Natural killer cell (primary cell): Measurements from ENCODE around the gene BCAS3. TPM values are rescaled to one million over a fixed set of nuclear protein-coding genes. Genes with fewer than 3 reads are reported as not detected.
A peak's percentile ranks its signal among the peaks of the same experiment; 100 is the strongest.

ENCODE experiments used
- ATAC-seq, 3 donors: fragments of 150-1000 bp in 2 of 3; fragments of 200-7000 bp in 1 of 3; cut with Tn5 transposase; 1 replicate in 1 of 3; 2 replicates in 2 of 3; pipeline ENCODE4 v1.10.0; 2021; ENCODE audit warnings: mild to moderate bottlenecking in 2 of 3, moderate library complexity in 2 of 3
- DNase-seq, 2 donors: peaks; one replicate each; pipeline versions ENCODE4 v3.0.0 to v3.0.0-alpha.2; 2013 to 2021; ENCODE audit warnings: mixed read lengths in 1 of 2
- H3K27ac ChIP-seq: one replicate; pipeline ENCODE4 v1.5.1; 2013; ENCODE audit warnings: mild to moderate bottlenecking, low read length
- H3K27me3 ChIP-seq: one replicate; pipeline ENCODE4 v1.6.1; 2013; ENCODE audit warnings: low read length; ENCODE audit not compliant: control insufficient read depth, insufficient read depth
- H3K36me3 ChIP-seq: one replicate; pipeline ENCODE4 v1.6.1; 2013; ENCODE audit warnings: low read length; ENCODE audit not compliant: control insufficient read depth, insufficient read depth
- H3K4me1 ChIP-seq: one replicate; pipeline ENCODE4 v1.6.1; 2013; ENCODE audit warnings: low read length; ENCODE audit not compliant: control insufficient read depth, insufficient read depth
- H3K4me3 ChIP-seq: one replicate; pipeline ENCODE4 v1.5.1; 2013; ENCODE audit warnings: low read length
- H3K9me3 ChIP-seq: one replicate; pipeline ENCODE4 v1.6.1; 2013; ENCODE audit warnings: low read length; ENCODE audit not compliant: control insufficient read depth, insufficient read depth
- H3K27ac Mint-ChIP-seq, 2 donors: one replicate each; pipeline ENCODE4 v1.8.0; 2022; ENCODE audit warnings: mild to moderate bottlenecking in 2 of 2, mixed read lengths in 2 of 2, moderate library complexity in 1 of 2
- H3K27me3 Mint-ChIP-seq, 2 donors: one replicate each; pipeline ENCODE4 v1.8.0; 2022; ENCODE audit warnings: low read depth in 2 of 2, mixed read lengths in 2 of 2
- H3K36me3 Mint-ChIP-seq: one replicate; pipeline ENCODE4 v1.8.0; 2022; ENCODE audit warnings: mixed read lengths
- H3K4me1 Mint-ChIP-seq, 2 donors: one replicate each; pipeline ENCODE4 v1.8.0; 2022; ENCODE audit warnings: mixed read lengths in 2 of 2
- H3K4me3 Mint-ChIP-seq: one replicate; pipeline ENCODE4 v1.8.0; 2022; ENCODE audit warnings: mild to moderate bottlenecking, moderate library complexity, mixed read lengths
- H3K9me3 Mint-ChIP-seq, 2 donors: one replicate each; pipeline ENCODE4 v1.8.0; 2022; ENCODE audit warnings: mixed read lengths in 2 of 2
- CTCF ChIP-seq: fragments of 200-600 bp; IDR thresholded peaks from one replicate; pipeline ENCODE4 v1.8.0; 2022; ENCODE audit warnings: antibody characterized with exemption
- WGBS: methylation state at CpG from one replicate; pipeline ENCODE4 v1.1.7; 2013; ENCODE audit warnings: missing lambda C conversion rate; ENCODE audit not compliant: insufficient coverage; 5-methylcytosine and 5-hydroxymethylcytosine counted together
- intact Hi-C: fragments of 100-400 bp; cut with micrococcal nuclease; formaldehyde crosslinking; loops from one replicate; pipeline ENCODE4 v1.14.2; 2022
- total RNA-seq, 4 donors: library from RNA; stranded (reverse); fragments of 120-200 nt in 1 of 4; gene quantifications; one replicate each; pipeline versions ENCODE4 v1.2.3 to v1.2.4, GENCODE V29; 2013 to 2022

Gene BCAS3
- total RNA-seq, 3 donors from 2014 or later (not counting 1 experiment from before 2014, with no cell fraction given): 60.5 to 87.8 (median 72.0) TPM

GRCh38 chr17:61398721-61399130 lies 721.1 kb downstream of the BCAS3 start:
- no peaks in the 10 kb centered on the region for H3K9me3 Mint-ChIP-seq
- Histone ChIP-seq H3K4me3 (no peak overlapping the region), H3K27me3 (peaks cover 53% of the 10 kb centered on the region), H3K9me3 (no peaks in the 10 kb centered on the region), H3K4me1 (peaks cover 43% of the 10 kb centered on the region), H3K27ac (no peak overlapping the region), H3K36me3 (no peaks in the 10 kb centered on the region)
- H3K4me3 Mint-ChIP-seq: peak overlapping the region; percentile 60
- peaks cover 43 to 46% of the 10 kb centered on the region in 2 donors for H3K27me3 Mint-ChIP-seq
- TF ChIP-seq CTCF: no peak
- 4% methylated on average over 31 of the region's 34 CpGs for WGBS
- H3K4me1 Mint-ChIP-seq: peaks cover 21% of the 10 kb centered on the region in 2 donors
- no peak for DNase-seq
- H3K36me3 Mint-ChIP-seq: no peaks in the 10 kb centered on the region
- no peak overlapping the region for H3K27ac Mint-ChIP-seq
- intact Hi-C loops: no loop called here
- no peak for ATAC-seq

- Histone ChIP-seq H3K4me1 (peaks cover 50% of the 10 kb centered on the region), H3K4me3 (no peak within 1 kb of the TSS), H3K27me3 (peaks cover 60% of the 10 kb centered on the region), H3K36me3 (no peaks in the 10 kb centered on the region), H3K9me3 (no peaks in the 10 kb centered on the region), H3K27ac (no peak within 1 kb of the TSS)
- Mint-ChIP-seq H3K9me3 (no peaks in the 10 kb centered on the region), H3K27me3 (peaks cover 48 to 51% of the 10 kb centered on the region in 2 donors), H3K4me3 (peak within 1 kb of the TSS; percentile 76), H3K36me3 (no peaks in the 10 kb centered on the region), H3K4me1 (peaks cover 27% of the 10 kb centered on the region in 2 donors), H3K27ac (no peak within 1 kb of the TSS)
- intact Hi-C loops: no loop called here
- WGBS: 3% methylated on average over 96 of the region's 98 CpGs
- TF ChIP-seq CTCF: no peak
- no peak for ATAC-seq
- DNase-seq: no peak
Observed at GRCh38 chr17:61399131-61400065, 721.7 kb downstream of the BCAS3 start, which contains the start of gene TBX2. TBX2 (plus strand) TSS chr17:61399843; CDS start chr17:61400177, 334 bp downstream.

GRCh38 chr17:61400066-61400716 lies 722.5 kb downstream of the BCAS3 start:
- H3K4me3 Mint-ChIP-seq: peak overlapping the region; percentile 76
- Histone ChIP-seq H3K4me1 (peaks cover 58% of the 10 kb centered on the region), H3K9me3 (no peaks in the 10 kb centered on the region), H3K36me3 (no peaks in the 10 kb centered on the region), H3K27ac (no peak overlapping the region), H3K27me3 (peaks cover 62% of the 10 kb centered on the region), H3K4me3 (no peak overlapping the region)
- no peaks in the 10 kb centered on the region for H3K9me3 Mint-ChIP-seq
- DNase-seq: no peak
- under 1% methylated on average over 90 of the region's 90 CpGs for WGBS
- no peaks in the 10 kb centered on the region for H3K36me3 Mint-ChIP-seq
- H3K4me1 Mint-ChIP-seq: peaks cover 27% of the 10 kb centered on the region in 2 donors
- H3K27ac Mint-ChIP-seq: no peak overlapping the region
- intact Hi-C loops: no loop called here
- H3K27me3 Mint-ChIP-seq: peaks cover 43 to 48% of the 10 kb centered on the region in 2 donors
- no peak for TF ChIP-seq CTCF
- no peak for ATAC-seq
